ENCODE measurements around the gene INO80B.

- TF ChIP-seq, protein P1, sequence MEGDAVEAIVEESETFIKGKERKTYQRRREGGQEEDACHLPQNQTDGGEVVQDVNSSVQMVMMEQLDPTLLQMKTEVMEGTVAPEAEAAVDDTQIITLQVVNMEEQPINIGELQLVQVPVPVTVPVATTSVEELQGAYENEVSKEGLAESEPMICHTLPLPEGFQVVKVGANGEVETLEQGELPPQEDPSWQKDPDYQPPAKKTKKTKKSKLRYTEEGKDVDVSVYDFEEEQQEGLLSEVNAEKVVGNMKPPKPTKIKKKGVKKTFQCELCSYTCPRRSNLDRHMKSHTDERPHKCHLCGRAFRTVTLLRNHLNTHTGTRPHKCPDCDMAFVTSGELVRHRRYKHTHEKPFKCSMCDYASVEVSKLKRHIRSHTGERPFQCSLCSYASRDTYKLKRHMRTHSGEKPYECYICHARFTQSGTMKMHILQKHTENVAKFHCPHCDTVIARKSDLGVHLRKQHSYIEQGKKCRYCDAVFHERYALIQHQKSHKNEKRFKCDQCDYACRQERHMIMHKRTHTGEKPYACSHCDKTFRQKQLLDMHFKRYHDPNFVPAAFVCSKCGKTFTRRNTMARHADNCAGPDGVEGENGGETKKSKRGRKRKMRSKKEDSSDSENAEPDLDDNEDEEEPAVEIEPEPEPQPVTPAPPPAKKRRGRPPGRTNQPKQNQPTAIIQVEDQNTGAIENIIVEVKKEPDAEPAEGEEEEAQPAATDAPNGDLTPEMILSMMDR (IDR thresholded peaks at IDR 0.05), result no peak
- TF ChIP-seq POLR2A (IDR thresholded peaks at IDR 0.05), result no peak
Measured at GRCh38 chr2:74495440-74495839, 40.6 kb downstream of the INO80B start.
